ENCODE measurements around the gene EPB41L2. TPM values are rescaled to one million over a fixed set of nuclear protein-coding genes. Genes with fewer than 3 reads are reported as not detected.

The EPB41L2 gene
- total RNA-seq, 1 experiment from 2014 or later = 91.7 TPM

GRCh38 chr6:131036143-131036542 is 26.9 kb downstream of the EPB41L2 start:
- no peaks in the 10 kb centered on the region for H3K27me3 Mint-ChIP-seq (ENCODE audit: insufficient read depth, unreplicated experiment)
- H3K4me3 ChIP-seq (ENCODE audit: low read depth, low read length) = no peak overlapping the region
- H3K4me1 ChIP-seq = peaks cover 19% of the 10 kb centered on the region; the same call in 1 of the 2 replicates
- DNase-seq = no peak
- H3K27ac Mint-ChIP-seq (ENCODE audit: unreplicated experiment) = no peak overlapping the region
- no peaks in the 10 kb centered on the region for H3K27me3 ChIP-seq (replicated peaks; ENCODE audit: control insufficient read depth, insufficient read depth, low read length)
- CTCF ChIA-PET = no interaction called here
- H3K4me3 Mint-ChIP-seq (ENCODE audit: unreplicated experiment) = no peak overlapping the region
- H3K4me1 Mint-ChIP-seq (ENCODE audit: low read depth, unreplicated experiment) = peaks cover 17% of the 10 kb centered on the region
- H3K9me3 Mint-ChIP-seq (ENCODE audit: unreplicated experiment) = no peaks in the 10 kb centered on the region
- intact Hi-C loops (cut with micrococcal nuclease; ENCODE audit: unreplicated experiment) = no loop called here
- BruUV-seq (replicated peaks) = no TSS peak
- no peaks in the 10 kb centered on the region for H3K9me3 ChIP-seq
- TF ChIP-seq CTCF (IDR thresholded peaks at IDR 0.05; ENCODE audit: insufficient read depth in 1 of 2, low read depth in 1 of 2, low read length in 1 of 2, severe bottlenecking in 1 of 2, unreplicated experiment in 1 of 2) = no peak
- POLR2A ChIA-PET = no interaction called here
- H3K36me3 Mint-ChIP-seq (ENCODE audit: insufficient read depth, unreplicated experiment) = no peaks in the 10 kb centered on the region
- no peaks in the 10 kb centered on the region for H3K36me3 ChIP-seq (ENCODE audit: control insufficient read depth, insufficient read depth, low read length)

- no peak for DNase-seq
- Mint-ChIP-seq H3K36me3 (ENCODE audit: insufficient read depth, unreplicated experiment) (no peaks in the 10 kb centered on the region), H3K27ac (ENCODE audit: unreplicated experiment) (no peak overlapping the region), H3K27me3 (ENCODE audit: insufficient read depth, unreplicated experiment) (no peaks in the 10 kb centered on the region), H3K4me1 (ENCODE audit: low read depth, unreplicated experiment) (peaks cover 17% of the 10 kb centered on the region), H3K4me3 (ENCODE audit: unreplicated experiment) (no peak overlapping the region), H3K9me3 (ENCODE audit: unreplicated experiment) (no peaks in the 10 kb centered on the region)
- Histone ChIP-seq H3K36me3 (ENCODE audit: control insufficient read depth, insufficient read depth, low read length) (no peaks in the 10 kb centered on the region), H3K27me3 (replicated peaks; ENCODE audit: control insufficient read depth, insufficient read depth, low read length) (no peaks in the 10 kb centered on the region), H3K4me3 (ENCODE audit: low read depth, low read length) (no peak overlapping the region), H3K9me3 (no peaks in the 10 kb centered on the region), H3K4me1 (peaks cover 19% of the 10 kb centered on the region; the same call in 1 of the 2 replicates)
- ChIA-PET CTCF (no interaction called here), POLR2A (no interaction called here)
- no peak for TF ChIP-seq CTCF (IDR thresholded peaks at IDR 0.05; ENCODE audit: insufficient read depth in 1 of 2, low read depth in 1 of 2, low read length in 1 of 2, severe bottlenecking in 1 of 2, unreplicated experiment in 1 of 2)
- no TSS peak for BruUV-seq (replicated peaks)
- intact Hi-C loops (cut with micrococcal nuclease; ENCODE audit: unreplicated experiment) = no loop called here
These were observed 27.5 kb downstream of the EPB41L2 start for GRCh38 chr6:131035582-131035981.

GRCh38 chr6:131033631-131034030 is 29.4 kb downstream of the EPB41L2 start:
- Mint-ChIP-seq H3K4me3 (ENCODE audit: unreplicated experiment) (no peak overlapping the region), H3K9me3 (ENCODE audit: unreplicated experiment) (no peaks in the 10 kb centered on the region)
- peaks cover 13% of the 10 kb centered on the region; the same call in 1 of the 2 replicates for H3K4me1 ChIP-seq

More at GRCh38 chr6:131033631-131034030, 29.4 kb downstream of the EPB41L2 start:
- POLR2A ChIA-PET = no interaction called here
- CTCF ChIA-PET = no interaction called here
- no peaks in the 10 kb centered on the region for H3K36me3 ChIP-seq (ENCODE audit: control insufficient read depth, insufficient read depth, low read length)
- no peaks in the 10 kb centered on the region for H3K9me3 ChIP-seq
- no peak overlapping the region for H3K4me3 ChIP-seq (ENCODE audit: low read depth, low read length)
- H3K27ac Mint-ChIP-seq (ENCODE audit: unreplicated experiment) = no peak overlapping the region
- H3K27me3 ChIP-seq (replicated peaks; ENCODE audit: control insufficient read depth, insufficient read depth, low read length) = no peaks in the 10 kb centered on the region
- no peaks in the 10 kb centered on the region for H3K27me3 Mint-ChIP-seq (ENCODE audit: insufficient read depth, unreplicated experiment)
- BruUV-seq (replicated peaks) = no TSS peak
- no peak for DNase-seq
- intact Hi-C loops (cut with micrococcal nuclease; ENCODE audit: unreplicated experiment) = no loop called here
- peaks cover 25% of the 10 kb centered on the region for H3K4me1 Mint-ChIP-seq (ENCODE audit: low read depth, unreplicated experiment)
- TF ChIP-seq CTCF (IDR thresholded peaks at IDR 0.05; ENCODE audit: insufficient read depth in 1 of 2, low read depth in 1 of 2, low read length in 1 of 2, severe bottlenecking in 1 of 2, unreplicated experiment in 1 of 2) = no peak
- H3K36me3 Mint-ChIP-seq (ENCODE audit: insufficient read depth, unreplicated experiment) = no peaks in the 10 kb centered on the region

All from Caco-2 (cell line).